ENCODE data around the gene WBP11. TPM values are rescaled to one million over a fixed set of nuclear protein-coding genes. Genes with fewer than 3 reads are reported as not detected.

The WBP11 gene
- total and polyA plus RNA-seq, 9 of the 15 experiments (the other 6 are each of a cell fraction or from before 2014, with no cell fraction given), result 7.7 to 60.8 (median 24.6) TPM

DNA sequence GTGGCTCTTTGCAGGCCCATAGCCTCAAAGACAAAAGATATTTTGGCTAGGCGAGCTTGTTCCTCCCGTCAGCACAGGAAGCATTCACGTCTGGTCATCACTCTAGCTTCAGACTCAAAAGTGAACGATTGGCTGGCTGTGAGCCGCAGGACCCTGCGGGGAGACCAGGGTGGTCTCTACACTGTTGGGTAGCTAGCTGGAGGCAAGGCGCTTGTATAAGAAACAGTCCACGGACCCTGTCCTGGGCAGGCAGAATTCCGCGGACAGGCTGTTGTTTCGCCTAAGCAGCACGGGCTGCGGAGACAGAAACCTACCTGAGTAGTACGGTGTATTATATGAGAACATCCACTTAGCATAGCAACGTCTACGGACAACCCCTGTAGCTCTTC is 29.6 kb downstream of the WBP11 start:
- Histone ChIP-seq H3K4me2 (ENCODE audit: insufficient read depth, low read length) (no peak overlapping the region), H3K9me3 (replicated peaks; ENCODE audit: control insufficient read depth, insufficient read depth, low read depth, low read length) (no peaks in the 10 kb centered on the region), H3K9me1 (ENCODE audit: control insufficient read depth, insufficient read depth, low read length) (no peaks in the 10 kb centered on the region), H2AFZ (ENCODE audit: low read depth, low read length) (no peak overlapping the region), H3K27ac (ENCODE audit: extremely low read depth, low read depth, low read length) (no peak overlapping the region), H3K4me3 (no peak overlapping the region), H3K27me3 (ENCODE audit: control insufficient read depth in 2 of 2, insufficient read depth in 2 of 2, low read length in 2 of 2) (peaks cover 0 to 14% of the 10 kb centered on the region in 2 experiments; a peak in 2 of 5 replicates), H3K79me2 (ENCODE audit: control insufficient read depth, insufficient read depth, low read length) (no peaks in the 10 kb centered on the region), H3K36me3 (ENCODE audit: control insufficient read depth, insufficient read depth, low read length) (no peaks in the 10 kb centered on the region), H3K4me1 (replicated peaks in 1 of 2; ENCODE audit: control insufficient read depth in 2 of 2, insufficient read depth in 2 of 2, low read length in 2 of 2) (no peaks in the 10 kb centered on the region; a peak in 1 of 5 replicates), H4K20me1 (replicated peaks; ENCODE audit: control insufficient read depth, insufficient read depth, low read length) (no peaks in the 10 kb centered on the region), H3K9ac (ENCODE audit: insufficient read depth in 1 of 2, low read depth in 2 of 2, low read length in 2 of 2) (no peak overlapping the region)
- TF ChIP-seq, protein P1, sequence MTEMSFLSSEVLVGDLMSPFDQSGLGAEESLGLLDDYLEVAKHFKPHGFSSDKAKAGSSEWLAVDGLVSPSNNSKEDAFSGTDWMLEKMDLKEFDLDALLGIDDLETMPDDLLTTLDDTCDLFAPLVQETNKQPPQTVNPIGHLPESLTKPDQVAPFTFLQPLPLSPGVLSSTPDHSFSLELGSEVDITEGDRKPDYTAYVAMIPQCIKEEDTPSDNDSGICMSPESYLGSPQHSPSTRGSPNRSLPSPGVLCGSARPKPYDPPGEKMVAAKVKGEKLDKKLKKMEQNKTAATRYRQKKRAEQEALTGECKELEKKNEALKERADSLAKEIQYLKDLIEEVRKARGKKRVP (CRISPR knock-in tag; IDR thresholded peaks at IDR 0.05), result no peak
- TF ChIP-seq NBN (IDR thresholded peaks at IDR 0.05; ENCODE audit: low read depth) (no peak), TEAD2 (tag; IDR thresholded peaks at IDR 0.05) (no peak)
- TF ChIP-seq, protein P2, sequence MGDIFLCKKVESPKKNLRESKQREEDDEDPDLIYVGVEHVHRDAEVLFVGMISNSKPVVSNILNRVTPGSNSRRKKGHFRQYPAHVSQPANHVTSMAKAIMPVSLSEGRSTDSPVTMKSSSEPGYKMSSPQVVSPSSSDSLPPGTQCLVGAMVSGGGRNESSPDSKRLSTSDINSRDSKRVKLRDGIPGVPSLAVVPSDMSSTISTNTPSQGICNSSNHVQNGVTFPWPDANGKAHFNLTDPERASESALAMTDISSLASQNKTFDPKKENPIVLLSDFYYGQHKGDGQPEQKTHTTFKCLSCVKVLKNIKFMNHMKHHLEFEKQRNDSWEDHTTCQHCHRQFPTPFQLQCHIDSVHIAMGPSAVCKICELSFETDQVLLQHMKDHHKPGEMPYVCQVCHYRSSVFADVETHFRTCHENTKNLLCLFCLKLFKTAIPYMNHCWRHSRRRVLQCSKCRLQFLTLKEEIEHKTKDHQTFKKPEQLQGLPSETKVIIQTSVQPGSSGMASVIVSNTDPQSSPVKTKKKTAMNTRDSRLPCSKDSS (IDR thresholded peaks at IDR 0.05; ENCODE audit: low read depth, partially characterized antibody), result no peak
- no peak for DNase-seq (ENCODE audit: extremely low read depth in 1 of 4, low spot score in 3 of 4)
- intact Hi-C loops (cut with micrococcal nuclease), result no loop called here
- WGBS (ENCODE audit: insufficient coverage, low coverage, missing lambda C conversion rate), result 49% methylated on average over 14 of the region's 16 CpGs
- no TSS peak for BruUV-seq (replicated peaks)
- ChIA-PET CTCF (ENCODE audit: low intra/inter-chr PET ratio) (no interaction called here), POLR2A (no interaction called here)
- ATAC-seq, result no peak
- no peak for FAIRE-seq
- in situ Hi-C loops (cut with MboI), result no loop called here
